ENCODE results near the gene GALNT12.

The GALNT12 gene

DNA sequence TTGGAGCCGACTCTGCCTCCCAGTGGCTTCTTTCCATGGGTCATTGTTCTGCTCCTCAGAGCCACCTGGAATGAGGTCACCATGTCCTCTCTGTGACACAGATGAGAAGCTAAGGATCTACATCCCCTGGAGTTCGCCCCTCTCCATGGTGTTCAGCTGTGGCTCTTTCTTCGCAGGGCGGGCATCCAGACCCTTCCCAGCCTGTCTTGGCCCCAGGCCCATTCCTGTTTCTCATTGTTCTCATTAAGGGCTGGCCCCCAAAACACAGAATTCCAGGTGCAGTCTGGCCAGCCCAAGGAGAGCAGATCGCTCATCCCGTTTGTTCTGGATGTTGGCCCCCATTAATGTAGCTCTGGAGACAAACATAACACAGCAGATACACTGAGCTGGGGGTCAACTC lies 69.8 kb downstream of the GALNT12 start (continued):
- TF ChIP-seq ZBTB1 (tag by site-specific recombination; IDR thresholded peaks at IDR 0.05) (no peak), KLF10 (tag by site-specific recombination; IDR thresholded peaks at IDR 0.05) (no peak), ZNF585B (tag by site-specific recombination; IDR thresholded peaks at IDR 0.05) (no peak), MYNN (tag by site-specific recombination; IDR thresholded peaks at IDR 0.05; ENCODE audit: borderline replicate concordance) (no peak), ZNF654 (tag by site-specific recombination; IDR thresholded peaks at IDR 0.05; ENCODE audit: low read depth) (no peak), SP2 (tag by site-specific recombination; IDR thresholded peaks at IDR 0.05) (no peak), ZNF248 (tag by site-specific recombination; IDR thresholded peaks at IDR 0.05) (no peak), ZNF548 (tag by site-specific recombination; IDR thresholded peaks at IDR 0.05) (no peak)
- TF ChIP-seq, protein P1, sequence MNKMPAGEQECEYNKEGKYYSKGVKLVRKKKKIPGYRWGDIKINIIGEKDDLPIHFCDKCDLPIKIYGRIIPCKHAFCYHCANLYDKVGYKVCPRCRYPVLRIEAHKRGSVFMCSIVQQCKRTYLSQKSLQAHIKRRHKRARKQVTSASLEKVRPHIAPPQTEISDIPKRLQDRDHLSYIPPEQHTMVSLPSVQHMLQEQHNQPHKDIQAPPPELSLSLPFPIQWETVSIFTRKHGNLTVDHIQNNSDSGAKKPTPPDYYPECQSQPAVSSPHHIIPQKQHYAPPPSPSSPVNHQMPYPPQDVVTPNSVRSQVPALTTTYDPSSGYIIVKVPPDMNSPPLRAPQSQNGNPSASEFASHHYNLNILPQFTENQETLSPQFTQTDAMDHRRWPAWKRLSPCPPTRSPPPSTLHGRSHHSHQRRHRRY (tag by site-specific recombination; IDR thresholded peaks at IDR 0.05) = no peak
- TF ChIP-seq, protein P2, sequence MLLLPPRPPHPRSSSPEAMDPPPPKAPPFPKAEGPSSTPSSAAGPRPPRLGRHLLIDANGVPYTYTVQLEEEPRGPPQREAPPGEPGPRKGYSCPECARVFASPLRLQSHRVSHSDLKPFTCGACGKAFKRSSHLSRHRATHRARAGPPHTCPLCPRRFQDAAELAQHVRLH (tag by site-specific recombination; IDR thresholded peaks at IDR 0.05) = no peak
- TF ChIP-seq, protein P3, sequence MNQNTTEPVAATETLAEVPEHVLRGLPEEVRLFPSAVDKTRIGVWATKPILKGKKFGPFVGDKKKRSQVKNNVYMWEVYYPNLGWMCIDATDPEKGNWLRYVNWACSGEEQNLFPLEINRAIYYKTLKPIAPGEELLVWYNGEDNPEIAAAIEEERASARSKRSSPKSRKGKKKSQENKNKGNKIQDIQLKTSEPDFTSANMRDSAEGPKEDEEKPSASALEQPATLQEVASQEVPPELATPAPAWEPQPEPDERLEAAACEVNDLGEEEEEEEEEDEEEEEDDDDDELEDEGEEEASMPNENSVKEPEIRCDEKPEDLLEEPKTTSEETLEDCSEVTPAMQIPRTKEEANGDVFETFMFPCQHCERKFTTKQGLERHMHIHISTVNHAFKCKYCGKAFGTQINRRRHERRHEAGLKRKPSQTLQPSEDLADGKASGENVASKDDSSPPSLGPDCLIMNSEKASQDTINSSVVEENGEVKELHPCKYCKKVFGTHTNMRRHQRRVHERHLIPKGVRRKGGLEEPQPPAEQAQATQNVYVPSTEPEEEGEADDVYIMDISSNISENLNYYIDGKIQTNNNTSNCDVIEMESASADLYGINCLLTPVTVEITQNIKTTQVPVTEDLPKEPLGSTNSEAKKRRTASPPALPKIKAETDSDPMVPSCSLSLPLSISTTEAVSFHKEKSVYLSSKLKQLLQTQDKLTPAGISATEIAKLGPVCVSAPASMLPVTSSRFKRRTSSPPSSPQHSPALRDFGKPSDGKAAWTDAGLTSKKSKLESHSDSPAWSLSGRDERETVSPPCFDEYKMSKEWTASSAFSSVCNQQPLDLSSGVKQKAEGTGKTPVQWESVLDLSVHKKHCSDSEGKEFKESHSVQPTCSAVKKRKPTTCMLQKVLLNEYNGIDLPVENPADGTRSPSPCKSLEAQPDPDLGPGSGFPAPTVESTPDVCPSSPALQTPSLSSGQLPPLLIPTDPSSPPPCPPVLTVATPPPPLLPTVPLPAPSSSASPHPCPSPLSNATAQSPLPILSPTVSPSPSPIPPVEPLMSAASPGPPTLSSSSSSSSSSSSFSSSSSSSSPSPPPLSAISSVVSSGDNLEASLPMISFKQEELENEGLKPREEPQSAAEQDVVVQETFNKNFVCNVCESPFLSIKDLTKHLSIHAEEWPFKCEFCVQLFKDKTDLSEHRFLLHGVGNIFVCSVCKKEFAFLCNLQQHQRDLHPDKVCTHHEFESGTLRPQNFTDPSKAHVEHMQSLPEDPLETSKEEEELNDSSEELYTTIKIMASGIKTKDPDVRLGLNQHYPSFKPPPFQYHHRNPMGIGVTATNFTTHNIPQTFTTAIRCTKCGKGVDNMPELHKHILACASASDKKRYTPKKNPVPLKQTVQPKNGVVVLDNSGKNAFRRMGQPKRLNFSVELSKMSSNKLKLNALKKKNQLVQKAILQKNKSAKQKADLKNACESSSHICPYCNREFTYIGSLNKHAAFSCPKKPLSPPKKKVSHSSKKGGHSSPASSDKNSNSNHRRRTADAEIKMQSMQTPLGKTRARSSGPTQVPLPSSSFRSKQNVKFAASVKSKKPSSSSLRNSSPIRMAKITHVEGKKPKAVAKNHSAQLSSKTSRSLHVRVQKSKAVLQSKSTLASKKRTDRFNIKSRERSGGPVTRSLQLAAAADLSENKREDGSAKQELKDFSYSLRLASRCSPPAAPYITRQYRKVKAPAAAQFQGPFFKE (tag by site-specific recombination; IDR thresholded peaks at IDR 0.05; ENCODE audit: borderline replicate concordance) = no peak

DNA sequence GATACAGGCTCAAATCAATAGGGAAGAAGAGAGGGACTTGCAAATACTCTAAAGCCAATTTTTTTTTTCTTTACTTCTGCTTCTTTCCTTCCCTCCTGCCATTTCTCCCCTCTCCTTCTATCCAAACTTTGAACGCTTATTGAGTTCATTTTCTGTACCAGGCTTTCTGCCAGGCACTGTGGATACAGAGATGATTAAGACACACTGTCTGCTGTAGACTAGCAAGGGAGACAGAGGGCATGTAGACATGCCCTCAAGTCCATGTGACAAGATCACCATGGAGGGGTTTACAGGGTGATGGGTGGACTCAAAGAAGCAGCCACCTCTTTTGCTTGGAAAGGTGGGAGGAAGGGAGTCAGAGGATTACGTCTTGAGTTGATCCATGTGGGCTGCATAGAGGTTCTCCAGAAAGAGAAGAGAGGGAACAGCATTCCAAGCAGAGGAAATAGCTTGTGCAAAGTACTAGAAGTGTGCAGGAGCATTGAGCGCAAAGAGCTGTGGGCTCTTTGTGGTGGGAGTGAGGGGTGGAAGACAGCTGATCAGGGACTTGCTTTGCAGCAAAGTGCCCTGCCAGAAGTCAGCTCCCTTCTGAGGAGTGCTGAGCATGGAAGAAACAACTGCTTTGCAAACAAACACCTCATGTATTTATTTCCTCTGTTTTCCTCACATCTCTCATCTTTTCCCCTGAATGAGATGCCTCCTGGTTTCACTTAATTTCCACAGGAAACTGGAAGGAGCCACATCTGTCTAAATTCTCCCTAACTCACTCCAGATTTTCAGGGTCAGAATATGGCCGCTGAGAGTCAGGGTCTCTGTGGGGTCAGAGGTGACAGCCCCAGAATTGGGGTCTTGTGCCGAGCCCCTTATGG lies 71.9 kb downstream of the GALNT12 start:
- no peak for TF ChIP-seq GLI4 (tag by site-specific recombination; IDR thresholded peaks at IDR 0.05)
- Histone ChIP-seq H3K36me3 (ENCODE audit: control insufficient read depth in 2 of 2, insufficient read depth in 1 of 2, low read length in 2 of 2) (no peaks in the 10 kb centered on the region), H3K4me1 (ENCODE audit: control insufficient read depth, insufficient read depth, low read length) (no peaks in the 10 kb centered on the region), H3K27ac (ENCODE audit: extremely low read depth, low read depth, low read length) (no peak overlapping the region), H3K4me3 (ENCODE audit: low read depth, low read length) (no peak overlapping the region), H3K9me3 (ENCODE audit: control insufficient read depth, insufficient read depth, low read depth, low read length) (no peaks in the 10 kb centered on the region)
- POLR2A ChIA-PET = no interaction called here
- CTCF ChIA-PET = no interaction called here

DNA sequence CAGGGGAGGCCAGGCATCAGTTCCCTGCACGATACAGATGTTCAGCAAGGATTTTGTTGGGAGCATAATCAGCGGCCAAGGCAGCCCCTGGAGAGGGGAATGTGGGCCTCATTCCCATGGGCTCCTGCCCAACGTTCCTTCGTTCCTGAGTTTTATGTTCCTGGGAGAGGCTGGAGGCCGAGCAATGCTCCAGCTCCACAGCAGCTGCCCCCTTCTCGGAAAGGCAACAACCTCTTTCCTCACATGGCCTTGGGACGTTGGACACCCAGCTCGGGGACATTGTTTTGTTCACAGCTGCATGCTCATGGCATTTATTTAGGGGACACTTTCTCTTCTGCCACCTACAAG lies 72.5 kb downstream of the GALNT12 start:
- Histone ChIP-seq H3K9me3 (ENCODE audit: control insufficient read depth, insufficient read depth, low read depth, low read length) (no peaks in the 10 kb centered on the region), H3K36me3 (ENCODE audit: control insufficient read depth in 2 of 2, insufficient read depth in 1 of 2, low read length in 2 of 2) (no peaks in the 10 kb centered on the region), H3K4me1 (ENCODE audit: control insufficient read depth, insufficient read depth, low read length) (no peaks in the 10 kb centered on the region), H3K27ac (ENCODE audit: extremely low read depth, low read depth, low read length) (no peak overlapping the region), H3K4me3 (ENCODE audit: low read depth, low read length) (no peak overlapping the region)
- ChIA-PET POLR2A (no interaction called here), CTCF (no interaction called here)
- no peak for TF ChIP-seq ZNF324 (tag by site-specific recombination; IDR thresholded peaks at IDR 0.05)
- no peak for TF ChIP-seq ZNF623 (tag by site-specific recombination; IDR thresholded peaks at IDR 0.05)
- TF ChIP-seq ZNF776 (tag by site-specific recombination; IDR thresholded peaks at IDR 0.05; ENCODE audit: borderline replicate concordance) = no peak
- no peak for TF ChIP-seq ZNF548 (tag by site-specific recombination; IDR thresholded peaks at IDR 0.05)
- no peak for TF ChIP-seq WT1 (tag by site-specific recombination; IDR thresholded peaks at IDR 0.05)
- TF ChIP-seq, protein P4, sequence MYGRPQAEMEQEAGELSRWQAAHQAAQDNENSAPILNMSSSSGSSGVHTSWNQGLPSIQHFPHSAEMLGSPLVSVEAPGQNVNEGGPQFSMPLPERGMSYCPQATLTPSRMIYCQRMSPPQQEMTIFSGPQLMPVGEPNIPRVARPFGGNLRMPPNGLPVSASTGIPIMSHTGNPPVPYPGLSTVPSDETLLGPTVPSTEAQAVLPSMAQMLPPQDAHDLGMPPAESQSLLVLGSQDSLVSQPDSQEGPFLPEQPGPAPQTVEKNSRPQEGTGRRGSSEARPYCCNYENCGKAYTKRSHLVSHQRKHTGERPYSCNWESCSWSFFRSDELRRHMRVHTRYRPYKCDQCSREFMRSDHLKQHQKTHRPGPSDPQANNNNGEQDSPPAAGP (tag by site-specific recombination; IDR thresholded peaks at IDR 0.05) = no peak
- no peak for TF ChIP-seq ZNF248 (tag by site-specific recombination; IDR thresholded peaks at IDR 0.05)
- no peak for TF ChIP-seq ZBTB1 (tag by site-specific recombination; IDR thresholded peaks at IDR 0.05)

Measured in HEK293 (cell line).